HT1080 (cell line): Measurements from ENCODE around the gene ZNF821. TPM values are rescaled to one million over a fixed set of nuclear protein-coding genes. Genes with fewer than 3 reads are reported as not detected.
"Not testable (repeated sequence)": the region's sequence is repeated elsewhere in the genome, so short reads cannot be mapped to it uniquely, and the experiment has no call there.

Experiments used
- DNase-seq: peaks from one replicate; pipeline ENCODE4 v3.0.0-alpha.2; 2015; ENCODE audit warnings: low read depth
- total RNA-seq: library from RNA; depleted of rRNA; stranded (reverse); fragments of >200 nt; shearing (Covaris generic); gene quantifications from 2 replicates; pipeline ENCODE4 v1.2.3, GENCODE V29; 2014

Gene ZNF821
- total RNA-seq, 1 experiment from 2014 or later, result 5.6 TPM

GRCh38 chr16:71902656-71903365, 18.8 kb upstream of the ZNF821 start:
- DNase-seq, result no peak

DNA sequence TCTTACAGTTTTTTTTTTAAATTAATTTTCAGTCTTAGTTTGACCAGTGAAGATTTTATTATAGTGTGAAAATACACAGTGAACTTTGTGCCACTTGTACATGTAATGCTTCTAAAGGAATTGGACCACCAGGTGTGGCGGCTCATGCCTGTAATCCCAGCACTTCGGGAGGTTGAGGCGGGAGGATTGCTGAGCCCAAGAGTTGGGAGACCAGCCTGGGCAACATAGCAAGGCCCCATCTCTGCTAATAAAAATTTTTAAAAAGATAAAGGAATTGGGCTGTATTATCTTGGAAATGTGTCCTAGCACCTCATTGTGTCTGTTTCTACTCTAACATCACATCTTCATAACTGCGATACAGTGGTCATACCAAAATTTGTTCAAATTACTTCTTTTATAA, 15.2 kb upstream of the ZNF821 start:
- DNase-seq, result no peak

- no peak for DNase-seq
Observed at GRCh38 chr16:71896764-71897368, 12.9 kb upstream of the ZNF821 start.

GRCh38 chr16:71895679-71896365, 11.8 kb upstream of the ZNF821 start:
- DNase-seq, result peak; percentile 5

GRCh38 chr16:71894921-71895678, 11.1 kb upstream of the ZNF821 start, which contains the start of gene IST1:
IST1 (plus strand) TSS chr16:71895531; CDS start chr16:71915641, 20,110 bp downstream.
- DNase-seq, result peak; percentile 96

GRCh38 chr16:71894229-71894920, 10.4 kb upstream of the ZNF821 start:
- peak; percentile 80 for DNase-seq

DNA sequence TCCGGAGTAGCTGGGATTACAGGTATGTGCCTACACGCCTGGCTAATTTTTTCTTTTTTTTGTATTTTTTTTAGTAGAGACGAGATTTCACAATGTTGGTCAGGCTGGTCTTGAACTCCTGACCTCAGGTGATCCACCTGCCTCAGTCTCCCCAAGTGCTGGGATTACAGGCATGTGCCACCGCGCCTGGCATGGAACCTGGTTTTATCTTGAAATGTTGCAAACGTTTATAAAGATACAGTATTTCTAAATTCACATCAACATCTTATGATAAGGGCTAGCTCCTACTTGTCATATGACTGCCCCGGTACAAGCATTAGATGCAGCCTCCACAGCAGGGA, 9.9 kb upstream of the ZNF821 start:
- DNase-seq, result no peak

DNA sequence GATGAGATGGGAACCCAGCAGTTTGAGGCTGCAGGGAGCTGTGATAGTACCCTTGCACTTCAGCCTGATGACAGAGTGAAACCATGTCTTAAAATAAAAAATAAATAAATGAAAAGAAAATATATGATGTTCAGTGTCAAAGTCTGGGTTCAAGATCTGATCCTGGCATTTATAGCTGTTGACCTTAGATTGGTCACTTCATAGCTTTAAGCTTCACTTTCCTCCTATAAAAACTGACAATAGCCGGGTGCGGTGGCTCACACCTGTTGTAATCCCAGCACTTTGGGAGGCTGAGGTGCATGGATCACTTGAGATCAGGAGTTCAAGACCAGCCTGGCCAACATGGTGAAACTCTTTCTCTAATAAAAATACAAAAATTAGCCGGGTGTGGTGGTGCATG, 5.2 kb upstream of the ZNF821 start:
- DNase-seq, result no peak

DNA sequence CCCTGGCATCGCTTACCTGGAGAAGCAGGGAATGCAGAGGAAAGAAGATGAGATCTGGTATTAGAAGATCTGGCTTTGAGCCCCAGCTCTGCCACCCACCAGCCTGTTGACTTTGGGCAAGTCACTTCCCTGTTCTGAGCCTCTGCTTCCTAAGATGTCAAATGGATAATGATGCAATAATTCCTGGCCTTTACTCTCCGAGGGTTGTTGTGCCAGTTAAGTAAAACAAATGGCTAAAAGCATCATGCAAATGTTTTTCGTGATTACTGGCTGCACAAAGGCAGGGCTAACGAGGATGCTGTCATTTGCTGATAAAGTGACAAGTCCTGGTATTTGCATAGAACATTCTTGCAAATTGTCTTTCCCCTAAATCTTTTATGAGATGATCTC, 1.3 kb upstream of the ZNF821 start:
- no peak for DNase-seq

GRCh38 chr16:71883168-71883848, 674 bp downstream of the ZNF821 start:
- no peak for DNase-seq

GRCh38 chr16:71882505-71883167, 1.3 kb downstream of the ZNF821 start:
- peak; percentile 44 for DNase-seq

DNA sequence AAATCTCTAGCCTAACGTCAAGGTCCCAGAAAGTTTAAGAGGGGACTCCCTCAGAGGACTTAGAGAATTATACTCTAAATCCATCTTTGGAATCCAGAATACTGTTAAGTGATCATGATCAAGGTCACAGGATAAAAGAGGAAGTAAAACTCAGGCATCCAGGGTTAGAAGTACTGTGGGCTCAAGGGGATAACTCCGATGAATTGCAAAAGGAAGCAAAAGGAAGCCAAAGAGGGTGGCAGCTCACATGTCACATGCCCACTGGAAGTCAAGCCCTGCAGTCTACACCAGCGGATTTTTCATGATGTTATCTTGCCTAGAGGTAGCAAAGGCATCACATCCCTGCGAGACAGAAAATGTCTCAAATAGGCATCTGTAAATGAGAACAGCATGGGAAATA, 3.8 kb downstream of the ZNF821 start:
- DNase-seq, result no peak

- DNase-seq, result no peak
Observed at GRCh38 chr16:71878911-71879310, 5.1 kb downstream of the ZNF821 start.

- DNase-seq, result no peak
Observed at GRCh38 chr16:71873199-71873598, 10.8 kb downstream of the ZNF821 start.

DNA sequence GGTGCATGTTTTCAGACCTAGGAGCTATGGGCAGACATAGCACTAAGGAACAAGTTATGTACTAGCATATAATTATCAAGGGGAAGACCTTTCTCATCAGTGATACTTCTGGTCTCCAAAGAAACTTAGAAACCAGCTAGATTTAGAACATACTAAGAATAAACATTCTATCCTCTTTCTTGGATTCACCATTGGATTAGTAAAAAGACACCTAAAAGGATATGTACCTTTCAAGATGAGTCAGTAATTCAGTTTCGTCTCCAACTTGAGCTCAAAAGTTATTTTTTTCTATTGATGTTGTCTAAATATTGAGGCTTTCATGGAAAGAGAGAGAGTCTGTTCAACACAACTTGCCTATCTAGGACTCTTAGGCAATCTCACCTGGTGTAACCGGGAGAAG, 13.2 kb downstream of the ZNF821 start:
- DNase-seq, result no peak

GRCh38 chr16:71869089-71869488, 14.9 kb downstream of the ZNF821 start:
- DNase-seq, result no peak

DNA sequence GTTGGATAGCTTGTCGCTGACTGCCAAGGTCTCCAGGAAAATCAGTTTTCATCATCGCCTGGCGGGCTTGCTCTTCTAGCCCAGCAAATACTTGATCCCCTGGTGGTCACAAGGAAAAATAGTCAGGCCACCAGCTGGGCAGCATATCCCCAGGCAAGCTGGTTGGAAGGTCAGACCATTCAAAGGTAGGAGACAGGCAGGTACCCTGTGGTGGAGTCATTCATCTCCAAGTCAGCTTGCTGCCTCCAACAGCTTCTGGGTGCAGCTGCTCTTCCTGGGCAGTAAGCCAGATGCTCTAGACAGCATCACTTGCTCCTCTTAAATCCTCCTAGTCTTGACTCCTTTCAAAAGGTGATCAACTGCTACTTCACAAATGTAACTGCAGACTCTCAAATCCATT, 16.0 kb downstream of the ZNF821 start:
- no peak for DNase-seq

DNA sequence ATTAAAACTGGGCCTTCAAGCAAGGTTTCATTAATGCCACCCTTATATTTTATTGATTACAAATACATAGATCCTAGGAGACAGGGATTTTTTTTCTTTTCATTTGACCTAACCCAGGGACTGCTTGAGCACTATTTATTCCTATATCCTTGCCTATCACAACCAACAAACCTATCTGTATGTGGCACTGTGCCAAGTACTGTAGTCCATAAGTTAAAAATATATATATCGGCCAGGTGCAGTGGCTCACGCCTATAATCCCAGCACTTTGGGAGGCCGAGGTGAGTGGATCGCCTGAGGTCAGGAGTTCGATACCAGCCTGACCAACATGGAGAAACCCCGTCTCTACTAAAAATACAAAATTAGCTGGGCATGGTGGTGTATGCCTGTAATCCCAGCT, 16.8 kb downstream of the ZNF821 start:
- DNase-seq, result not testable (repeated sequence)

GRCh38 chr16:71865173-71865863, 18.7 kb downstream of the ZNF821 start:
- no peak for DNase-seq

DNA sequence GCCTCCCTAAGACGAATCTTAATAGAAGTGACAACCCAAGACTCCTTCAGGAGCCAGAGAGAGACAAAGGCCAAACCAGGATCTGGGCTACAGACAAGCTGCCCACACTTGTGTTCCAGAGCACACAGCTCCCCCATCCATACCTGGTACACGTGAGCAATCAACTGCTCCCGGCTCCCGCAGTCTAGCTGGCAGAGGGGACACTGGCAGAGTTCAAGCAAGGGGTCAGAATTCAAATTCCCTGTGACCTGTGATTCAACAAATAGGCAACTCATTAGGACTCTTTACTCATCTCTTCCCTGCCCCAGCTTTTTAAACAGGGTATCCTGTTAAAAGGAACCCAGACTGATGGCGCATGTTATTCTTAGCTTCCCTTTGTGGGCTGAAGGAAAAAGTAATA, 20.0 kb downstream of the ZNF821 start:
- DNase-seq, result no peak
